ENCODE results near the gene RAB9A.

Gene RAB9A

DNA sequence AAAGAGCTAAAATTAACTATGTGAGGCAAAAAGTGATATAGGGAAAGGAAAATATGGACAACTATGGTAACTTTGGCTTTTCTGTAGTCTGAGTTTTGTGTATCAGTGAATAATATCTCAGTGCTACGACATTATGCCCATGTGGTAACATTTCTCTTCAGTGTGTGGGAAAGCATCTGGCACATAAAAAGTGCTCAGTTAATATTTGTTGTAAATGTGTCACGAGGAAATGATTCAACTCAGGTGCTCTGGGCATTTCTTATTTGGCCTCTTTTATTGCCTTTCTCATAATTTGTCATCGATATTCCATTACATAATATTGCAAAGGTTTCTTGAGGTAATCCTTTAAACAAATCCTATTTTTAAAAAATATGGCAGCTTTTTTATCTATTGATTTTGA, 63.2 kb downstream of the RAB9A start:
- no peak for DNase-seq

DNA sequence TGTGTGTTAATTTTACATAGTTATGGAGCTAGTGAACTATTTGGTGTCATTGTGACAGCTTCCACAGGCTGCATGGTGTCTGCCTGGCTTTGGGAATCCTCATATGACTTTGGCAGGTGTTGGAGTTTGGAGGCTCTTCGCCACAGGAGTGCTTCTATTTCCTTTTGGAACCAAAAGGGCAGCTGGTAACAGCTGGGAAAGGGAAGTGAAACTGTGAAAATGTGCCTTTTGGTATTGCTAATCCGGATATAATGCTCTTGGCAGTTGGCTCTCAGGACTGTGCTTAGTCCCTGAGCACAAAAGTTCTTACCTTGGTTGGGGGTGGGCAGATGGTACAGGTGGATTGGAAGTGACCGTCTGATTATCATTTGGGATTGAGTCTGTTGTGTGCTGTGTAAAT, 63.7 kb downstream of the RAB9A start:
- DNase-seq = no peak

- DNase-seq = no peak
These were observed 65.8 kb downstream of the RAB9A start for GRCh38 chrX:13754765-13755164.

- DNase-seq = no peak
These were observed 66.3 kb downstream of the RAB9A start for GRCh38 chrX:13755254-13755653.

DNA sequence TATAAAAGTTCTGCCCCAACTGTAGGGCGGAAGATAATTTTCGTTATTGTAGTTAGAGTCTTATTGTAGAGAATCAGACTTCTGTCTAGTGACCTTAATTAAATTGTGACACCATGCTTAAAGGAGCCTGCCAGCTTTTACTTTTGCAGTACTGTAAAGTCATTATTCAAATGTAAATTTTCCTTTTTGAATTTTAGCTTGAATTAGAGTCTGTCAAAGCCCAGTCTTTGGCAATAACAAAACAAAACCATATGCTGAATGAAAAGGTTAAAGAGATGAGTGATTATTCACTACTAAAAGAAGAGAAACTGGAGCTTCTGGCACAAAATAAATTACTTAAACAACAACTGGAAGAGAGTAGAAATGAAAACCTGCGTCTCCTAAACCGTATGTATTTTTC, 67.5 kb downstream of the RAB9A start:
- no peak for DNase-seq

GRCh38 chrX:13759152-13759718, 70.3 kb downstream of the RAB9A start:
- DNase-seq = no peak

Measured in GDM1 (cell line).